Measurements from ENCODE around the gene CHRNA3.

- TF ChIP-seq, protein P1, sequence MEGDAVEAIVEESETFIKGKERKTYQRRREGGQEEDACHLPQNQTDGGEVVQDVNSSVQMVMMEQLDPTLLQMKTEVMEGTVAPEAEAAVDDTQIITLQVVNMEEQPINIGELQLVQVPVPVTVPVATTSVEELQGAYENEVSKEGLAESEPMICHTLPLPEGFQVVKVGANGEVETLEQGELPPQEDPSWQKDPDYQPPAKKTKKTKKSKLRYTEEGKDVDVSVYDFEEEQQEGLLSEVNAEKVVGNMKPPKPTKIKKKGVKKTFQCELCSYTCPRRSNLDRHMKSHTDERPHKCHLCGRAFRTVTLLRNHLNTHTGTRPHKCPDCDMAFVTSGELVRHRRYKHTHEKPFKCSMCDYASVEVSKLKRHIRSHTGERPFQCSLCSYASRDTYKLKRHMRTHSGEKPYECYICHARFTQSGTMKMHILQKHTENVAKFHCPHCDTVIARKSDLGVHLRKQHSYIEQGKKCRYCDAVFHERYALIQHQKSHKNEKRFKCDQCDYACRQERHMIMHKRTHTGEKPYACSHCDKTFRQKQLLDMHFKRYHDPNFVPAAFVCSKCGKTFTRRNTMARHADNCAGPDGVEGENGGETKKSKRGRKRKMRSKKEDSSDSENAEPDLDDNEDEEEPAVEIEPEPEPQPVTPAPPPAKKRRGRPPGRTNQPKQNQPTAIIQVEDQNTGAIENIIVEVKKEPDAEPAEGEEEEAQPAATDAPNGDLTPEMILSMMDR (IDR thresholded peaks at IDR 0.05) = no peak
- no peak for TF ChIP-seq POLR2A (IDR thresholded peaks at IDR 0.05)
- TF ChIP-seq POLR2AphosphoS5 (IDR thresholded peaks at IDR 0.05) = no peak
These were observed 29.2 kb upstream of the CHRNA3 start for GRCh38 chr15:78650022-78650421.
